CD14-positive monocyte (primary cell): Measurements from ENCODE around the gene NCR2. TPM values are rescaled to one million over a fixed set of nuclear protein-coding genes. Genes with fewer than 3 reads are reported as not detected.

Experiments used
- DNase-seq, 3 donors: peaks; one replicate each; pipeline ENCODE4 v3.0.0-alpha.2; 2011 to 2022
- H2AFZ ChIP-seq: 2 replicates; pipeline ENCODE4 v1.6.0; 2012; ENCODE audit warnings: mild to moderate bottlenecking, low read depth, low read length, inconsistent platforms; ENCODE audit not compliant: insufficient read depth, poor library complexity, severe bottlenecking
- H3K27ac ChIP-seq, 2 donors: 1 replicate in 1 of 2; 2 replicates in 1 of 2; pipeline ENCODE4 v1.5.1; 2012 to 2013; ENCODE audit warnings: low read length in 2 of 2, control low read depth in 1 of 2, inconsistent platforms in 1 of 2, low read depth in 1 of 2, mild to moderate bottlenecking in 1 of 2
- H3K27me3 ChIP-seq, 2 donors: one replicate each; pipeline versions ENCODE4 v1.6.0 to v1.6.1; 2011 to 2013; ENCODE audit warnings: low read length in 2 of 2; ENCODE audit not compliant: control insufficient read depth in 2 of 2, insufficient read depth in 2 of 2
- H3K36me3 ChIP-seq, 2 donors: replicated peaks in 1 of 2; 1 replicate in 1 of 2; 2 replicates in 1 of 2; pipeline versions ENCODE4 v1.5.1 to v1.6.1; 2012 to 2013; ENCODE audit warnings: low read length in 2 of 2, control low read depth in 1 of 2, inconsistent platforms in 1 of 2, mild to moderate bottlenecking in 1 of 2; ENCODE audit not compliant: insufficient read depth in 2 of 2, control insufficient read depth in 1 of 2
- H3K4me1 ChIP-seq, 2 donors: 1 replicate in 1 of 2; 2 replicates in 1 of 2; pipeline versions ENCODE4 v1.5.1 to v1.6.1; 2012 to 2013; ENCODE audit warnings: low read length in 2 of 2, control low read depth in 1 of 2, inconsistent platforms in 1 of 2, mild to moderate bottlenecking in 1 of 2, moderate library complexity in 1 of 2; ENCODE audit not compliant: insufficient read depth in 2 of 2, control insufficient read depth in 1 of 2
- H3K4me2 ChIP-seq: replicated peaks from 2 replicates; pipeline ENCODE3; 2012; ENCODE audit warnings: low read length, moderate library complexity, mild to moderate bottlenecking; ENCODE audit not compliant: poor library complexity, severe bottlenecking; ENCODE audit errors: extremely low read depth
- H3K4me3 ChIP-seq, 3 experiments: fragments of 200-600 bp in 1 of 3; sonication (generic) in 1 of 3; replicated peaks in 1 of 3; 1 replicate in 2 of 3; 2 replicates in 1 of 3; pipeline ENCODE4 v1.5.1; 2011 to 2013; ENCODE audit warnings: low read length in 3 of 3, mild to moderate bottlenecking in 3 of 3, control low read depth in 2 of 3, low read depth in 2 of 3, inconsistent platforms in 1 of 3, moderate library complexity in 1 of 3
- H3K79me2 ChIP-seq: 2 replicates; pipeline ENCODE4 v1.6.0; 2012; ENCODE audit warnings: mild to moderate bottlenecking, control low read depth, inconsistent platforms, low read length, moderate library complexity; ENCODE audit not compliant: insufficient read depth
- H3K9ac ChIP-seq: 2 replicates; pipeline ENCODE4 v1.6.0; 2017; ENCODE audit warnings: low read length, mild to moderate bottlenecking; ENCODE audit not compliant: insufficient read depth, poor library complexity, severe bottlenecking
- H3K9me3 ChIP-seq, 2 donors: replicated peaks in 1 of 2; 1 replicate in 1 of 2; 2 replicates in 1 of 2; pipeline versions ENCODE4 v1.5.1 to v1.6.1; 2012 to 2013; ENCODE audit warnings: low read length in 2 of 2, control low read depth in 1 of 2; ENCODE audit not compliant: control insufficient read depth in 1 of 2, insufficient read depth in 1 of 2
- H4K20me1 ChIP-seq: 2 replicates; pipeline ENCODE4 v1.6.0; 2012; ENCODE audit warnings: mild to moderate bottlenecking, low read length, control low read depth, moderate library complexity; ENCODE audit not compliant: insufficient read depth
- H3K27ac Mint-ChIP-seq, 7 donors: one replicate each; pipeline ENCODE4 v1.8.0; 2020; ENCODE audit warnings: mild to moderate bottlenecking in 7 of 7, mixed read lengths in 7 of 7, moderate library complexity in 6 of 7, inconsistent platforms in 2 of 7
- H3K27me3 Mint-ChIP-seq, 3 donors: one replicate each; pipeline ENCODE4 v1.8.0; 2021 to 2022; ENCODE audit warnings: low read depth in 3 of 3, mild to moderate bottlenecking in 3 of 3, mixed read lengths in 3 of 3, moderate library complexity in 3 of 3, inconsistent platforms in 1 of 3
- H3K36me3 Mint-ChIP-seq, 2 donors: one replicate each; pipeline ENCODE4 v1.8.0; 2020; ENCODE audit warnings: mixed read lengths in 2 of 2, inconsistent platforms in 1 of 2, mild to moderate bottlenecking in 1 of 2
- H3K4me1 Mint-ChIP-seq: one replicate; pipeline ENCODE4 v1.8.0; 2020; ENCODE audit warnings: mild to moderate bottlenecking, mixed read lengths
- H3K4me3 Mint-ChIP-seq, 2 donors: one replicate each; pipeline ENCODE4 v1.8.0; 2020; ENCODE audit warnings: mild to moderate bottlenecking in 2 of 2, mixed read lengths in 2 of 2, moderate library complexity in 1 of 2
- H3K9me3 Mint-ChIP-seq, 7 donors: one replicate each; pipeline ENCODE4 v1.8.0; 2020 to 2022; ENCODE audit warnings: mixed read lengths in 7 of 7, mild to moderate bottlenecking in 6 of 7, moderate library complexity in 6 of 7, inconsistent platforms in 2 of 7
- CTCF ChIP-seq: fragments of 200-600 bp; IDR thresholded peaks from one replicate; pipeline ENCODE4 v1.8.0; 2022; ENCODE audit warnings: antibody characterized with exemption, mild to moderate bottlenecking
- WGBS: methylation state at CpG from one replicate; pipeline ENCODE4 v1.1.5; 2013; ENCODE audit warnings: missing lambda C conversion rate; ENCODE audit not compliant: insufficient coverage; 5-methylcytosine and 5-hydroxymethylcytosine counted together
- intact Hi-C, 2 donors: fragments of 100-400 bp; cut with micrococcal nuclease; formaldehyde crosslinking; loops; one replicate each; pipeline versions ENCODE4 v1.15.0 to v1.15.1; 2023
- polyA plus RNA-seq, 3 donors: library from polyadenylated mRNA; depleted of rRNA in 1 of 3; unstranded in 2 of 3; stranded (reverse) in 1 of 3; fragments of 300-500 nt in 2 of 3; fragments of >200 nt in 1 of 3; fragmentation: Illumina TruSeq in 2 of 3; gene quantifications; 1 replicate in 2 of 3; 2 replicates in 1 of 3; pipeline ENCODE4 v1.2.3, GENCODE V29; 2012 to 2021

NCR2 gene
- polyA plus RNA-seq, 3 donors = not detected

- peaks cover 12 to 18% (median 18%) of the 10 kb centered on the region in 3 donors for H3K27me3 Mint-ChIP-seq
- Histone ChIP-seq H3K79me2 (no peaks in the 10 kb centered on the region), H3K4me3 (no peak overlapping the region), H3K9ac (no peak overlapping the region), H4K20me1 (no peaks in the 10 kb centered on the region), H3K36me3 (no peaks in the 10 kb centered on the region), H3K27ac (no peak overlapping the region), H3K4me2 (no peak overlapping the region), H3K27me3 (peaks cover 0 to 2% of the 10 kb centered on the region in 2 donors), H2AFZ (no peak overlapping the region), H3K9me3 (peaks cover 5 to 12% of the 10 kb centered on the region in 2 donors), H3K4me1 (no peaks in the 10 kb centered on the region)
- intact Hi-C loops = no loop called here
- WGBS = 100% methylated on average over 2 of the region's 4 CpGs
- H3K4me3 Mint-ChIP-seq = no peak overlapping the region
- no peaks in the 10 kb centered on the region for H3K36me3 Mint-ChIP-seq
- TF ChIP-seq CTCF = no peak
- no peaks in the 10 kb centered on the region for H3K4me1 Mint-ChIP-seq
- H3K27ac Mint-ChIP-seq = no peak overlapping the region
- peaks cover 7 to 15% (median 11%) of the 10 kb centered on the region in 7 donors for H3K9me3 Mint-ChIP-seq
- DNase-seq = no peak
Observed at GRCh38 chr6:41346441-41346840, 11.0 kb downstream of the NCR2 start.

- 100% methylated on average over 5 of the region's 9 CpGs for WGBS
- no peak overlapping the region for H3K4me3 Mint-ChIP-seq
Observed at GRCh38 chr6:41347378-41348050, 12.1 kb downstream of the NCR2 start.

More at GRCh38 chr6:41347378-41348050, 12.1 kb downstream of the NCR2 start:
- Mint-ChIP-seq H3K27ac (no peak overlapping the region), H3K36me3 (no peaks in the 10 kb centered on the region), H3K9me3 (peaks cover 7 to 15% (median 11%) of the 10 kb centered on the region in 7 donors), H3K27me3 (peaks cover 9 to 20% (median 18%) of the 10 kb centered on the region in 3 donors), H3K4me1 (no peaks in the 10 kb centered on the region)
- H4K20me1 ChIP-seq = no peaks in the 10 kb centered on the region
- TF ChIP-seq CTCF = no peak
- no peak for DNase-seq
- peaks cover 5 to 12% of the 10 kb centered on the region in 2 donors for H3K9me3 ChIP-seq
- no peak overlapping the region for H3K4me3 ChIP-seq
- H3K27ac ChIP-seq = no peak overlapping the region
- peaks cover 0 to 2% of the 10 kb centered on the region in 2 donors for H3K27me3 ChIP-seq
- H3K4me2 ChIP-seq = no peak overlapping the region
- intact Hi-C loops = no loop called here
- H3K36me3 ChIP-seq = no peaks in the 10 kb centered on the region
- H3K79me2 ChIP-seq = no peaks in the 10 kb centered on the region
- no peak overlapping the region for H3K9ac ChIP-seq
- no peaks in the 10 kb centered on the region for H3K4me1 ChIP-seq
- H2AFZ ChIP-seq = no peak overlapping the region
